Panc1 (cell line): ENCODE results near the gene LRRC70. TPM values are rescaled to one million over a fixed set of nuclear protein-coding genes. Genes with fewer than 3 reads are reported as not detected.

Experiments used
- ATAC-seq: fragments of 200-7000 bp; cut with Tn5 transposase; 2 replicates; pipeline ENCODE4 v1.9.1; 2020; ENCODE audit warnings: mild to moderate bottlenecking, moderate library complexity
- BruUV-seq: library from RNA; stranded (reverse); fragments of 400-500 nt; replicated peaks from 2 replicates; lab custom pipeline; 2021; lab: Mats Ljungman, UMichigan
- CTCF ChIA-PET: fragments of 300-600 bp; sonication (Branson Sonifier 250); formaldehyde crosslinking; loops from one replicate; lab custom pipeline; 2022; ENCODE audit warnings: antibody characterized with exemption; lab: Charles Lee
- POLR2A ChIA-PET: fragments of 300-600 bp; sonication (Branson Sonifier 250); formaldehyde crosslinking; loops from one replicate; lab custom pipeline; 2022; ENCODE audit warnings: antibody characterized with exemption; lab: Charles Lee
- DNase-seq: peaks from one replicate; pipeline ENCODE4 v3.0.0-alpha.2; 2010; ENCODE audit warnings: low read depth, low spot score
- H3K27ac ChIP-seq: 2 replicates; pipeline ENCODE4 v1.5.1; 2011; ENCODE audit warnings: mild to moderate bottlenecking, low read length, inconsistent platforms
- H3K27me3 ChIP-seq: fragments of 200-500 bp; sonication (Bioruptor generic); 2 replicates; pipeline ENCODE4 v1.6.0; 2014; ENCODE audit warnings: low read length, inconsistent platforms; ENCODE audit not compliant: control insufficient read depth, insufficient read depth
- H3K36me3 ChIP-seq: fragments of 200-500 bp; sonication (Bioruptor generic); 2 replicates; pipeline ENCODE4 v1.5.1; 2014; ENCODE audit warnings: inconsistent platforms, mild to moderate bottlenecking, low read length, moderate library complexity; ENCODE audit not compliant: control insufficient read depth, insufficient read depth
- H3K4me1 ChIP-seq: 2 replicates; pipeline ENCODE4 v1.5.1; 2011; ENCODE audit warnings: inconsistent platforms, mild to moderate bottlenecking, low read length, moderate library complexity; ENCODE audit not compliant: control insufficient read depth, insufficient read depth
- H3K4me3 ChIP-seq, 2 experiments: 2 replicates each; pipeline ENCODE4 v1.5.1; 2011 to 2012; ENCODE audit warnings: low read depth in 2 of 2, low read length in 2 of 2, mild to moderate bottlenecking in 2 of 2, inconsistent platforms in 1 of 2, moderate library complexity in 1 of 2
- H3K9me3 ChIP-seq: fragments of 200-500 bp; sonication (Bioruptor generic); 2 replicates; pipeline ENCODE4 v1.5.1; 2014; ENCODE audit warnings: low read depth, mild to moderate bottlenecking, inconsistent platforms, low read length, moderate library complexity; ENCODE audit not compliant: control insufficient read depth, insufficient read depth
- CTCF ChIP-seq: fragments of 450-650 bp; IDR thresholded peaks from 2 replicates; pipeline ENCODE4 v1.5.1; 2017; ENCODE audit warnings: mild to moderate bottlenecking
- POLR2AphosphoS5 ChIP-seq: IDR thresholded peaks from 2 replicates; pipeline ENCODE4 v1.6.1; 2012; ENCODE audit warnings: mild to moderate bottlenecking, low read depth, low read length, moderate library complexity
- SIN3A ChIP-seq: IDR thresholded peaks from 2 replicates; pipeline ENCODE4 v1.6.1; 2012; ENCODE audit warnings: low read depth, mild to moderate bottlenecking, low read length, moderate library complexity, borderline replicate concordance; ENCODE audit not compliant: insufficient read depth
- TCF7L2 ChIP-seq: IDR thresholded peaks from 2 replicates; pipeline ENCODE4 v1.6.1; 2011; ENCODE audit warnings: mild to moderate bottlenecking, low read depth, low read length, inconsistent platforms
- in situ Hi-C: cut with HindIII; loops from 2 replicates; pipeline ENCODE4 v1.10.0; 2016; ENCODE audit warnings: low sequenced_read_pairs, low pct_unique_long_range_greater_than_20kb
- intact Hi-C: fragments of 100-400 bp; cut with micrococcal nuclease; formaldehyde crosslinking; loops from one replicate; pipeline ENCODE4 v1.10.0; 2022; ENCODE audit not compliant: unreplicated experiment
- total RNA-seq: library from RNA; stranded (reverse); gene quantifications from one replicate; pipeline ENCODE4 v1.2.1, GENCODE V29; 2021; ENCODE audit not compliant: unreplicated experiment
- TF ChIP-seq, protein P1 (sequence below), 2 experiments: IDR thresholded peaks; 2 replicates each; pipeline ENCODE4 v1.6.1; 2011 to 2012; ENCODE audit warnings: low read depth in 2 of 2, control low read depth in 1 of 2, low read length in 1 of 2, mild to moderate bottlenecking in 1 of 2, moderate library complexity in 1 of 2; ENCODE audit not compliant: insufficient read depth in 1 of 2

LRRC70 gene
- total RNA-seq, 1 experiment from 2014 or later, result 0.13 TPM

DNA sequence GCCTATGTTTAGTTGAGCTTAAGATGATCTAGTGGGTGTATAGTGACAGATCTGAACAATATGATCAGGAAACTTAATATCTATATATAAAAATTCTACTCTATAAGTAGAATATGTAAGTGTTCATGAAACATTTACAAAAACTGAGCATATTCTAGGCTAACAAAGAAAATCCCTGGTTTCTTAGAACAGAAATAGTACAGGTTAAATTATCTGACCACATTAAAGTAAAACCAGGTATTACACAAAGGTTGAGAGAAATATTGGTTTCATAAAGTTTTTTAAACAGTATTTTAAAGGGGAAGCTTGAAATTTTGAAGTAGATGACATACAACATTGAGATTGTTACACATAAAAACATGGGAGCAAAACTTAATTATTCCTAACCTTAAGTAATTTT, 39.3 kb downstream of the LRRC70 start:
- CTCF ChIA-PET, result interaction anchor here (0.5 kb wide), 1 partner anchor 527 kb away, joined by 3 read pairs; no protein-coding TSS in a partner anchor
- TF ChIP-seq POLR2AphosphoS5 (no peak), CTCF (no peak), SIN3A (no peak), TCF7L2 (no peak)
- TF ChIP-seq, protein P1, sequence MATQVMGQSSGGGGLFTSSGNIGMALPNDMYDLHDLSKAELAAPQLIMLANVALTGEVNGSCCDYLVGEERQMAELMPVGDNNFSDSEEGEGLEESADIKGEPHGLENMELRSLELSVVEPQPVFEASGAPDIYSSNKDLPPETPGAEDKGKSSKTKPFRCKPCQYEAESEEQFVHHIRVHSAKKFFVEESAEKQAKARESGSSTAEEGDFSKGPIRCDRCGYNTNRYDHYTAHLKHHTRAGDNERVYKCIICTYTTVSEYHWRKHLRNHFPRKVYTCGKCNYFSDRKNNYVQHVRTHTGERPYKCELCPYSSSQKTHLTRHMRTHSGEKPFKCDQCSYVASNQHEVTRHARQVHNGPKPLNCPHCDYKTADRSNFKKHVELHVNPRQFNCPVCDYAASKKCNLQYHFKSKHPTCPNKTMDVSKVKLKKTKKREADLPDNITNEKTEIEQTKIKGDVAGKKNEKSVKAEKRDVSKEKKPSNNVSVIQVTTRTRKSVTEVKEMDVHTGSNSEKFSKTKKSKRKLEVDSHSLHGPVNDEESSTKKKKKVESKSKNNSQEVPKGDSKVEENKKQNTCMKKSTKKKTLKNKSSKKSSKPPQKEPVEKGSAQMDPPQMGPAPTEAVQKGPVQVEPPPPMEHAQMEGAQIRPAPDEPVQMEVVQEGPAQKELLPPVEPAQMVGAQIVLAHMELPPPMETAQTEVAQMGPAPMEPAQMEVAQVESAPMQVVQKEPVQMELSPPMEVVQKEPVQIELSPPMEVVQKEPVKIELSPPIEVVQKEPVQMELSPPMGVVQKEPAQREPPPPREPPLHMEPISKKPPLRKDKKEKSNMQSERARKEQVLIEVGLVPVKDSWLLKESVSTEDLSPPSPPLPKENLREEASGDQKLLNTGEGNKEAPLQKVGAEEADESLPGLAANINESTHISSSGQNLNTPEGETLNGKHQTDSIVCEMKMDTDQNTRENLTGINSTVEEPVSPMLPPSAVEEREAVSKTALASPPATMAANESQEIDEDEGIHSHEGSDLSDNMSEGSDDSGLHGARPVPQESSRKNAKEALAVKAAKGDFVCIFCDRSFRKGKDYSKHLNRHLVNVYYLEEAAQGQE (IDR thresholded peaks at IDR 0.05; ENCODE audit: insufficient read depth in 1 of 2, low read depth in 2 of 2, low read length in 1 of 2), result no peak
- H3K4me1 ChIP-seq, result no peaks in the 10 kb centered on the region
- intact Hi-C loops, result no loop called here
- H3K9me3 ChIP-seq, result no peaks in the 10 kb centered on the region
- DNase-seq (no peak), ATAC-seq (no peak)
- no peaks in the 10 kb centered on the region for H3K36me3 ChIP-seq
- BruUV-seq, result no TSS peak
- no peak overlapping the region for H3K4me3 ChIP-seq
- H3K27me3 ChIP-seq, result no peaks in the 10 kb centered on the region
- no peak overlapping the region for H3K27ac ChIP-seq
- POLR2A ChIA-PET, result no interaction called here
- in situ Hi-C loops, result no loop called here

GRCh38 chr5:62620761-62621160, 42.1 kb downstream of the LRRC70 start:
- no peak for DNase-seq
- Histone ChIP-seq H3K4me3 (no peak overlapping the region), H3K27me3 (no peaks in the 10 kb centered on the region), H3K36me3 (no peaks in the 10 kb centered on the region), H3K27ac (no peak overlapping the region), H3K4me1 (no peaks in the 10 kb centered on the region), H3K9me3 (no peaks in the 10 kb centered on the region)
- TF ChIP-seq POLR2AphosphoS5 (no peak), SIN3A (no peak)
- TF ChIP-seq, protein P1 (IDR thresholded peaks at IDR 0.05; ENCODE audit: insufficient read depth in 1 of 2, low read depth in 2 of 2, low read length in 1 of 2), result no peak
- in situ Hi-C loops (no loop called here), intact Hi-C loops (no loop called here)
- no peak for ATAC-seq
- no TSS peak for BruUV-seq
- ChIA-PET POLR2A (no interaction called here), CTCF (no interaction called here)
